Smooth muscle cell (in vitro differentiated cells): ENCODE measurements around the gene FRMD4B. TPM values are rescaled to one million over a fixed set of nuclear protein-coding genes. Genes with fewer than 3 reads are reported as not detected.

Source experiments
- DNase-seq: peaks from one replicate; lab custom pipeline; 2025; ENCODE audit not compliant: unreplicated experiment; lab: John Stamatoyannopoulos, UW
- H2AFZ ChIP-seq: fragments of 200-600 bp; sonication (generic); 2 replicates; pipeline ENCODE4 v1.6.0; 2016; ENCODE audit warnings: antibody characterized with exemption, low read depth, mild to moderate bottlenecking
- H3F3A ChIP-seq: fragments of 200-600 bp; sonication (generic); 2 replicates; pipeline ENCODE4 v1.6.0; 2017; ENCODE audit warnings: antibody characterized with exemption, low read depth
- H3K27ac ChIP-seq: fragments of 200-600 bp; sonication (generic); 2 replicates; pipeline ENCODE4 v1.5.1; 2016; ENCODE audit warnings: low read depth, mild to moderate bottlenecking
- H3K27me3 ChIP-seq: fragments of 200-600 bp; sonication (generic); 2 replicates; pipeline ENCODE4 v1.6.1; 2016; ENCODE audit warnings: low read depth, mild to moderate bottlenecking
- H3K36me3 ChIP-seq: fragments of 200-600 bp; sonication (generic); 2 replicates; pipeline ENCODE4 v1.5.1; 2016; ENCODE audit warnings: low read depth
- H3K4me1 ChIP-seq: fragments of 200-600 bp; sonication (generic); 2 replicates; pipeline ENCODE4 v1.5.1; 2016; ENCODE audit warnings: low read depth
- H3K4me2 ChIP-seq: fragments of 200-600 bp; sonication (generic); 2 replicates; pipeline ENCODE4 v1.6.0; 2016; ENCODE audit warnings: mild to moderate bottlenecking
- H3K4me3 ChIP-seq: fragments of 200-600 bp; sonication (generic); 2 replicates; pipeline ENCODE4 v1.5.1; 2016; ENCODE audit warnings: mild to moderate bottlenecking
- H3K79me2 ChIP-seq: fragments of 200-600 bp; sonication (generic); 2 replicates; pipeline ENCODE4 v1.6.0; 2016; ENCODE audit warnings: low read depth, mild to moderate bottlenecking
- H3K9ac ChIP-seq: fragments of 200-600 bp; sonication (generic); 2 replicates; pipeline ENCODE4 v1.6.0; 2016; ENCODE audit warnings: low read depth
- H3K9me3 ChIP-seq: fragments of 200-600 bp; sonication (generic); replicated peaks from 2 replicates; pipeline ENCODE4 v1.5.1; 2016; ENCODE audit warnings: low read depth
- H4K20me1 ChIP-seq: fragments of 200-600 bp; sonication (generic); 2 replicates; pipeline ENCODE4 v1.6.0; 2016; ENCODE audit warnings: low read depth
- WGBS: methylation state at CpG from one replicate; pipeline ENCODE4 v1.1.7; 2016; ENCODE audit warnings: low lambda C conversion rate; 5-methylcytosine and 5-hydroxymethylcytosine counted together
- polyA plus RNA-seq: library from polyadenylated mRNA; unstranded; fragments of >200 nt; fragmentation: Nextera tagmentation; extraction: Ambion mirVana; gene quantifications from 2 replicates; pipeline ENCODE4 v1.2.1, GENCODE V29; 2016
- total RNA-seq: library from RNA; depleted of rRNA; stranded (reverse); fragments of >200 nt; gene quantifications from 2 replicates; pipeline ENCODE4 v1.2.3, GENCODE V29; 2014
- TF ChIP-seq, protein P1 (sequence below): fragments of 200-600 bp; sonication (generic); IDR thresholded peaks from 2 replicates; pipeline ENCODE4 v1.5.1; 2017; ENCODE audit warnings: borderline replicate concordance, mild to moderate bottlenecking, antibody characterized with exemption; ENCODE audit not compliant: insufficient read depth, poor library complexity, severe bottlenecking

The FRMD4B gene
- total and polyA plus RNA-seq, 2 experiments from 2014 or later, result 3.7 to 24.3 TPM

- Histone ChIP-seq H3K9ac (no peak overlapping the region), H2AFZ (no peak overlapping the region), H3K4me3 (no peak overlapping the region), H3K36me3 (no peaks in the 10 kb centered on the region), H3K9me3 (no peaks in the 10 kb centered on the region), H3K27ac (no peak overlapping the region), H4K20me1 (no peaks in the 10 kb centered on the region), H3K79me2 (no peaks in the 10 kb centered on the region), H3K4me1 (no peaks in the 10 kb centered on the region), H3F3A (no peaks in the 10 kb centered on the region), H3K27me3 (no peaks in the 10 kb centered on the region), H3K4me2 (no peak overlapping the region)
- WGBS, result 64% methylated on average over 3 of the region's 3 CpGs
- DNase-seq, result no peak
- TF ChIP-seq, protein P1, sequence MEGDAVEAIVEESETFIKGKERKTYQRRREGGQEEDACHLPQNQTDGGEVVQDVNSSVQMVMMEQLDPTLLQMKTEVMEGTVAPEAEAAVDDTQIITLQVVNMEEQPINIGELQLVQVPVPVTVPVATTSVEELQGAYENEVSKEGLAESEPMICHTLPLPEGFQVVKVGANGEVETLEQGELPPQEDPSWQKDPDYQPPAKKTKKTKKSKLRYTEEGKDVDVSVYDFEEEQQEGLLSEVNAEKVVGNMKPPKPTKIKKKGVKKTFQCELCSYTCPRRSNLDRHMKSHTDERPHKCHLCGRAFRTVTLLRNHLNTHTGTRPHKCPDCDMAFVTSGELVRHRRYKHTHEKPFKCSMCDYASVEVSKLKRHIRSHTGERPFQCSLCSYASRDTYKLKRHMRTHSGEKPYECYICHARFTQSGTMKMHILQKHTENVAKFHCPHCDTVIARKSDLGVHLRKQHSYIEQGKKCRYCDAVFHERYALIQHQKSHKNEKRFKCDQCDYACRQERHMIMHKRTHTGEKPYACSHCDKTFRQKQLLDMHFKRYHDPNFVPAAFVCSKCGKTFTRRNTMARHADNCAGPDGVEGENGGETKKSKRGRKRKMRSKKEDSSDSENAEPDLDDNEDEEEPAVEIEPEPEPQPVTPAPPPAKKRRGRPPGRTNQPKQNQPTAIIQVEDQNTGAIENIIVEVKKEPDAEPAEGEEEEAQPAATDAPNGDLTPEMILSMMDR, result no peak
Observed at GRCh38 chr3:69423463-69424155, 37.7 kb upstream of the FRMD4B start.

GRCh38 chr3:69422751-69423150 lies 36.9 kb upstream of the FRMD4B start:
- Histone ChIP-seq H3K79me2 (no peaks in the 10 kb centered on the region), H3K4me3 (no peak overlapping the region), H3K27me3 (no peaks in the 10 kb centered on the region), H3K4me2 (no peak overlapping the region), H4K20me1 (no peaks in the 10 kb centered on the region), H3F3A (no peaks in the 10 kb centered on the region), H3K4me1 (no peaks in the 10 kb centered on the region), H3K9ac (no peak overlapping the region), H3K36me3 (no peaks in the 10 kb centered on the region), H3K27ac (no peak overlapping the region), H2AFZ (no peak overlapping the region), H3K9me3 (no peaks in the 10 kb centered on the region)
- 88% methylated on average over 1 of the region's 1 CpG for WGBS
- DNase-seq, result no peak
- TF ChIP-seq, protein P1, result no peak

- Histone ChIP-seq H4K20me1 (no peaks in the 10 kb centered on the region), H3K9ac (no peak overlapping the region), H3K4me3 (no peak overlapping the region), H3K27me3 (no peaks in the 10 kb centered on the region), H3K4me2 (no peak overlapping the region), H3K4me1 (no peaks in the 10 kb centered on the region), H3K36me3 (no peaks in the 10 kb centered on the region), H3F3A (no peaks in the 10 kb centered on the region), H3K79me2 (no peaks in the 10 kb centered on the region), H2AFZ (no peak overlapping the region), H3K27ac (no peak overlapping the region), H3K9me3 (no peaks in the 10 kb centered on the region)
- TF ChIP-seq, protein P1, result no peak
- WGBS, result 88% methylated on average over 5 of the region's 5 CpGs
- DNase-seq, result no peak
Observed at GRCh38 chr3:69420781-69421520, 35.1 kb upstream of the FRMD4B start.
